CD4-positive, alpha-beta T cell (primary cell): Measurements from ENCODE around the gene ZNRF3. TPM values are rescaled to one million over a fixed set of nuclear protein-coding genes. Genes with fewer than 3 reads are reported as not detected.

Experiments
- ATAC-seq: fragments of 200-7000 bp; cut with Tn5 transposase; one replicate; pipeline ENCODE4 v1.10.0; 2022; ENCODE audit warnings: mild to moderate bottlenecking; ENCODE audit not compliant: poor library complexity
- CTCF ChIA-PET: fragments of 350-600 bp; sonication (Branson Sonifier 250); formaldehyde crosslinking; loops from one replicate; lab custom pipeline; 2021; ENCODE audit warnings: antibody characterized with exemption, inconsistent platforms; lab: Charles Lee
- POLR2A ChIA-PET: fragments of 350-600 bp; sonication (Branson Sonifier 250); formaldehyde crosslinking; loops from one replicate; lab custom pipeline; 2021; ENCODE audit warnings: antibody characterized with exemption, inconsistent platforms; lab: Charles Lee
- DNase-seq, 14 experiments: peaks; one replicate each; pipeline ENCODE4 v3.0.0-alpha.2; 2013 to 2020; ENCODE audit warnings: mixed read lengths in 2 of 14
- H3K27ac ChIP-seq, 2 donors: one replicate each; pipeline versions ENCODE4 v1.5.1 to v1.7.0; 2013; ENCODE audit warnings: low read length in 2 of 2, low read depth in 1 of 2, mild to moderate bottlenecking in 1 of 2
- H3K27me3 ChIP-seq, 2 experiments: 1 replicate in 1 of 2; 2 replicates in 1 of 2; pipeline versions ENCODE4 v1.6.1 to v1.7.0; 2013; ENCODE audit warnings: low read length in 2 of 2, control low read depth in 1 of 2, mild to moderate bottlenecking in 1 of 2, moderate library complexity in 1 of 2; ENCODE audit not compliant: insufficient read depth in 2 of 2, control insufficient read depth in 1 of 2
- H3K36me3 ChIP-seq: one replicate; pipeline ENCODE4 v1.6.1; 2013; ENCODE audit warnings: low read length, control low read depth; ENCODE audit not compliant: insufficient read depth
- H3K4me1 ChIP-seq: one replicate; pipeline ENCODE4 v1.6.1; 2013; ENCODE audit warnings: low read length, control low read depth; ENCODE audit not compliant: insufficient read depth
- H3K4me3 ChIP-seq: one replicate; pipeline ENCODE4 v1.5.1; 2013; ENCODE audit warnings: mild to moderate bottlenecking, low read length, moderate library complexity
- H3K9me3 ChIP-seq, 2 experiments: 1 replicate in 1 of 2; 2 replicates in 1 of 2; pipeline versions ENCODE4 v1.6.1 to v1.7.0; 2013; ENCODE audit warnings: low read length in 2 of 2, mild to moderate bottlenecking in 2 of 2, control low read depth in 1 of 2, moderate library complexity in 1 of 2; ENCODE audit not compliant: control insufficient read depth in 1 of 2, insufficient read depth in 1 of 2
- H3K27ac Mint-ChIP-seq: one replicate; pipeline ENCODE4 v1.8.0; 2020; ENCODE audit warnings: mixed read lengths
- H3K27me3 Mint-ChIP-seq: one replicate; pipeline ENCODE4 v1.8.0; 2021; ENCODE audit warnings: mixed read lengths
- H3K36me3 Mint-ChIP-seq: one replicate; pipeline ENCODE4 v1.8.0; 2021; ENCODE audit warnings: low read depth, mixed read lengths
- H3K4me1 Mint-ChIP-seq: one replicate; pipeline ENCODE4 v1.8.0; 2021; ENCODE audit warnings: low read depth, mixed read lengths
- H3K4me3 Mint-ChIP-seq: one replicate; pipeline ENCODE4 v1.8.0; 2020; ENCODE audit warnings: mild to moderate bottlenecking, mixed read lengths
- H3K9me3 Mint-ChIP-seq: one replicate; pipeline ENCODE4 v1.8.0; 2020; ENCODE audit warnings: mixed read lengths
- CTCF ChIP-seq: fragments of 200-600 bp; IDR thresholded peaks from one replicate; pipeline ENCODE4 v1.8.0; 2022; ENCODE audit warnings: antibody characterized with exemption, mild to moderate bottlenecking
- intact Hi-C, 2 experiments: fragments of 100-400 bp; cut with DNase I in 1 of 2; cut with micrococcal nuclease in 1 of 2; formaldehyde crosslinking; loops; one replicate each; pipeline versions ENCODE4 v1.15.1 to v1.9.0; 2023 to 2025; cut with DNase I, micrococcal nuclease
- total RNA-seq, 174 experiments: library from RNA in 2 of 174; stranded (reverse) in 2 of 174; gene quantifications; one replicate each; pipeline ENCODE4 v1.2.3 and lab custom pipeline; 2021 to 2026

ZNRF3 gene
- total RNA-seq, 2 experiments from 2014 or later = 0.38 to 0.61 TPM

- DNase-seq (no peak), ATAC-seq (no peak)
- H3K9me3 Mint-ChIP-seq = peaks cover 4% of the 10 kb centered on the region
- Histone ChIP-seq H3K27me3 (peaks cover 47 to 56% of the 10 kb centered on the region in 2 experiments), H3K27ac (no peak overlapping the region), H3K36me3 (no peaks in the 10 kb centered on the region), H3K9me3 (peaks cover 6 to 8% of the 10 kb centered on the region in 2 experiments), H3K4me3 (no peak overlapping the region), H3K4me1 (peaks cover 19% of the 10 kb centered on the region)
- no peak overlapping the region for H3K4me3 Mint-ChIP-seq
- peaks cover 4% of the 10 kb centered on the region for H3K36me3 Mint-ChIP-seq
- no peak for TF ChIP-seq CTCF
- CTCF ChIA-PET = no interaction called here
- intact Hi-C loops = loop anchor here (10.0 kb wide), 1 partner anchor 277 kb away; the partner anchor contains the start of gene TTC28 (in 2 of the 2)
- H3K27me3 Mint-ChIP-seq = peaks cover 79% of the 10 kb centered on the region
- POLR2A ChIA-PET = no interaction called here
- peaks cover 18% of the 10 kb centered on the region for H3K4me1 Mint-ChIP-seq
- H3K27ac Mint-ChIP-seq = no peak overlapping the region
These were observed 68.7 kb downstream of the ZNRF3 start for GRCh38 chr22:28951969-28952521.

DNA sequence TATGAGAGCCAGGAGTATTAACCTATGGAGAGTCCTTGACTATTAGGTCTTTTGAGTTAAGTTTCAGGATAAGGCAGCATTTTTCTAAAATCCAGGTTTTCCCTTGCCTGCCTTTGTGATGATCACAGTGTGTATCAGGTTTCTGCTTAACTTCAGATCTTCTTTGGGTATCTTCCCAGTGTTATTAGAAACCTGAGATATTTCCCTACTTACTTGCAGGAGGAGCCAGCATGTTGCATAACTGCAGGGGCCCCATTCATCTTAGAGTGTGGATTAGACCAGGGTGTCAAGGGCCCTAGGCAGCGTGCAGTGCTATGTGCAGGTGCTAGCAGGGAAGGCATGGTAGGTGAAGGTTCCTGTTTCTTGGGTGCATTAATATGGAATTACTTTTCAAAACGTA lies 69.5 kb downstream of the ZNRF3 start:
- no peak overlapping the region for H3K4me3 Mint-ChIP-seq
- H3K4me3 ChIP-seq = no peak overlapping the region
- no peak for DNase-seq
- H3K4me1 Mint-ChIP-seq = peaks cover 18% of the 10 kb centered on the region
- H3K27me3 Mint-ChIP-seq = peaks cover 84% of the 10 kb centered on the region
- peaks cover 19% of the 10 kb centered on the region for H3K4me1 ChIP-seq
- ATAC-seq = no peak
- ChIA-PET CTCF (no interaction called here), POLR2A (interaction anchor here (1.2 kb wide), 1 partner anchor 12 kb away, joined by 3 read pairs; no protein-coding TSS in a partner anchor)
- H3K9me3 Mint-ChIP-seq = peaks cover 2% of the 10 kb centered on the region
- intact Hi-C loops = loop anchor here (10.0 kb wide), 1 partner anchor 278 kb away; the partner anchor contains the start of gene TTC28 (in 2 of the 2)
- no peak for TF ChIP-seq CTCF
- H3K27me3 ChIP-seq = peaks cover 53 to 63% of the 10 kb centered on the region in 2 experiments
- H3K27ac ChIP-seq = no peak overlapping the region
- no peak overlapping the region for H3K27ac Mint-ChIP-seq
- no peaks in the 10 kb centered on the region for H3K36me3 ChIP-seq
- peaks cover under 1 to 4% of the 10 kb centered on the region in 2 experiments for H3K9me3 ChIP-seq
- peaks cover 4% of the 10 kb centered on the region for H3K36me3 Mint-ChIP-seq

- no peaks in the 10 kb centered on the region for H3K36me3 ChIP-seq
- no peak overlapping the region for H3K27ac ChIP-seq
- peaks cover 59 to 69% of the 10 kb centered on the region in 2 experiments for H3K27me3 ChIP-seq
- CTCF ChIA-PET = no interaction called here
- Mint-ChIP-seq H3K4me1 (peaks cover 18% of the 10 kb centered on the region), H3K36me3 (peaks cover 3% of the 10 kb centered on the region), H3K9me3 (peaks cover 1% of the 10 kb centered on the region), H3K4me3 (no peak overlapping the region), H3K27me3 (peaks cover 90% of the 10 kb centered on the region), H3K27ac (no peak overlapping the region)
- H3K4me3 ChIP-seq = no peak overlapping the region
- POLR2A ChIA-PET = interaction anchor here (1.2 kb wide), 1 partner anchor 12 kb away, joined by 3 read pairs; no protein-coding TSS in a partner anchor
- H3K4me1 ChIP-seq = peaks cover 19% of the 10 kb centered on the region
- intact Hi-C loops = loop anchor here (10.0 kb wide), 1 partner anchor 279 kb away; the partner anchor contains the start of gene TTC28 (in 2 of the 2)
- H3K9me3 ChIP-seq = no peaks in the 10 kb centered on the region
- DNase-seq = no peak
- TF ChIP-seq CTCF = no peak
- ATAC-seq = no peak
These were observed 70.0 kb downstream of the ZNRF3 start for GRCh38 chr22:28953403-28953802.
